HG02884 (cell line): ENCODE data around the gene TMEM63B.
"Not testable (repeated sequence)": the region's sequence is repeated elsewhere in the genome, so short reads cannot be mapped to it uniquely, and the experiment has no call there.

Source experiments
- ATAC-seq: cut with Tn5 transposase; IDR thresholded peaks from one replicate; pipeline ENCODE4 v1.9.1; 2021; ENCODE audit warnings: mild to moderate bottlenecking, moderate library complexity; ENCODE audit not compliant: unreplicated experiment

TMEM63B gene

GRCh38 chr6:44094403-44095242 is 32.7 kb upstream of the TMEM63B start:
- no peak for ATAC-seq

- not testable (repeated sequence) for ATAC-seq
Observed at GRCh38 chr6:44095243-44095623, 32.1 kb upstream of the TMEM63B start.

GRCh38 chr6:44096612-44097011 is 30.7 kb upstream of the TMEM63B start:
- no peak for ATAC-seq

- ATAC-seq, result no peak
Observed at GRCh38 chr6:44097782-44098317, 29.5 kb upstream of the TMEM63B start.

GRCh38 chr6:44099192-44099591 is 28.2 kb upstream of the TMEM63B start:
- no peak for ATAC-seq

- ATAC-seq, result no peak
Observed at GRCh38 chr6:44100088-44100550, 27.2 kb upstream of the TMEM63B start.

- ATAC-seq, result no peak
Observed at GRCh38 chr6:44101832-44102231, 25.5 kb upstream of the TMEM63B start.

GRCh38 chr6:44102527-44102926 is 24.8 kb upstream of the TMEM63B start:
- no peak for ATAC-seq

- no peak for ATAC-seq
Observed at GRCh38 chr6:44104481-44105021, 22.8 kb upstream of the TMEM63B start.

- ATAC-seq, result no peak
Observed at GRCh38 chr6:44105146-44105545, 22.2 kb upstream of the TMEM63B start.

GRCh38 chr6:44105993-44106740 is 21.2 kb upstream of the TMEM63B start:
- no peak for ATAC-seq

- no peak for ATAC-seq
Observed at GRCh38 chr6:44107017-44107416, 20.3 kb upstream of the TMEM63B start.

GRCh38 chr6:44108471-44108870 is 18.9 kb upstream of the TMEM63B start:
- no peak for ATAC-seq

- ATAC-seq, result no peak
Observed at GRCh38 chr6:44109212-44109611, 18.1 kb upstream of the TMEM63B start.

- ATAC-seq, result no peak
Observed at GRCh38 chr6:44110005-44110676, 17.2 kb upstream of the TMEM63B start.

- ATAC-seq, result no peak
Observed at GRCh38 chr6:44110966-44111365, 16.4 kb upstream of the TMEM63B start.

- ATAC-seq, result no peak
Observed at GRCh38 chr6:44111434-44112417, 15.6 kb upstream of the TMEM63B start.

- ATAC-seq, result no peak
Observed at GRCh38 chr6:44113414-44113813, 13.9 kb upstream of the TMEM63B start.

- ATAC-seq, result no peak
Observed at GRCh38 chr6:44115866-44116265, 11.5 kb upstream of the TMEM63B start.
